ENCODE data around the gene ZNF582.

- TF ChIP-seq EP300 (IDR thresholded peaks at IDR 0.05): no peak
- TF ChIP-seq, protein P1, sequence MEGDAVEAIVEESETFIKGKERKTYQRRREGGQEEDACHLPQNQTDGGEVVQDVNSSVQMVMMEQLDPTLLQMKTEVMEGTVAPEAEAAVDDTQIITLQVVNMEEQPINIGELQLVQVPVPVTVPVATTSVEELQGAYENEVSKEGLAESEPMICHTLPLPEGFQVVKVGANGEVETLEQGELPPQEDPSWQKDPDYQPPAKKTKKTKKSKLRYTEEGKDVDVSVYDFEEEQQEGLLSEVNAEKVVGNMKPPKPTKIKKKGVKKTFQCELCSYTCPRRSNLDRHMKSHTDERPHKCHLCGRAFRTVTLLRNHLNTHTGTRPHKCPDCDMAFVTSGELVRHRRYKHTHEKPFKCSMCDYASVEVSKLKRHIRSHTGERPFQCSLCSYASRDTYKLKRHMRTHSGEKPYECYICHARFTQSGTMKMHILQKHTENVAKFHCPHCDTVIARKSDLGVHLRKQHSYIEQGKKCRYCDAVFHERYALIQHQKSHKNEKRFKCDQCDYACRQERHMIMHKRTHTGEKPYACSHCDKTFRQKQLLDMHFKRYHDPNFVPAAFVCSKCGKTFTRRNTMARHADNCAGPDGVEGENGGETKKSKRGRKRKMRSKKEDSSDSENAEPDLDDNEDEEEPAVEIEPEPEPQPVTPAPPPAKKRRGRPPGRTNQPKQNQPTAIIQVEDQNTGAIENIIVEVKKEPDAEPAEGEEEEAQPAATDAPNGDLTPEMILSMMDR (IDR thresholded peaks at IDR 0.05): no peak
Measured at GRCh38 chr19:56403261-56403660, 9.9 kb upstream of the ZNF582 start.
